ENCODE data around the gene KRTAP4-7.
"Not testable (repeated sequence)": the region's sequence is repeated elsewhere in the genome, so short reads cannot be mapped to it uniquely, and the experiment has no call there.

The KRTAP4-7 gene

GRCh38 chr17:41111151-41111885, 27.4 kb downstream of the KRTAP4-7 start:
- no peak overlapping the region for H3K4me2 ChIP-seq (ENCODE audit: low read length)
- no peaks in the 10 kb centered on the region for H4K20me1 ChIP-seq (ENCODE audit: insufficient read depth, low read length)
- no peak overlapping the region for H3K9ac ChIP-seq (ENCODE audit: low read length)
- H3K4me3 ChIP-seq (ENCODE audit: low read length), result no peak overlapping the region
- H3K4me1 ChIP-seq (ENCODE audit: low read length), result no peaks in the 10 kb centered on the region
- H3K79me2 ChIP-seq (ENCODE audit: low read length), result no peaks in the 10 kb centered on the region
- no peaks in the 10 kb centered on the region for H3K27me3 ChIP-seq (ENCODE audit: low read depth, low read length)
- no peak overlapping the region for H2AFZ ChIP-seq (ENCODE audit: low read depth, low read length)
- H3K36me3 ChIP-seq (replicated peaks; ENCODE audit: low read depth, low read length), result no peaks in the 10 kb centered on the region
- H3K27ac ChIP-seq (ENCODE audit: low read length), result no peak overlapping the region
- no peaks in the 10 kb centered on the region for H3K9me3 ChIP-seq (ENCODE audit: insufficient read depth, low read length)
- TF ChIP-seq EZH2phosphoT487 (IDR thresholded peaks at IDR 0.05; ENCODE audit: low read depth), result no peak
- TF ChIP-seq CTCF (IDR thresholded peaks at IDR 0.05; ENCODE audit: low read depth, low read length), result no peak

- no peak overlapping the region for H2AFZ ChIP-seq (ENCODE audit: low read depth, low read length)
- TF ChIP-seq CTCF (IDR thresholded peaks at IDR 0.05; ENCODE audit: low read depth, low read length) (no peak), EZH2phosphoT487 (IDR thresholded peaks at IDR 0.05; ENCODE audit: low read depth) (no peak)
- H3K9me3 ChIP-seq (ENCODE audit: insufficient read depth, low read length), result no peaks in the 10 kb centered on the region
- H3K79me2 ChIP-seq (ENCODE audit: low read length), result no peaks in the 10 kb centered on the region
- no peaks in the 10 kb centered on the region for H4K20me1 ChIP-seq (ENCODE audit: insufficient read depth, low read length)
- H3K4me3 ChIP-seq (ENCODE audit: low read length), result no peak overlapping the region
- H3K27me3 ChIP-seq (ENCODE audit: low read depth, low read length), result no peaks in the 10 kb centered on the region
- H3K9ac ChIP-seq (ENCODE audit: low read length), result no peak overlapping the region
- H3K27ac ChIP-seq (ENCODE audit: low read length), result no peak overlapping the region
- no peaks in the 10 kb centered on the region for H3K4me1 ChIP-seq (ENCODE audit: low read length)
- H3K4me2 ChIP-seq (ENCODE audit: low read length), result no peak overlapping the region
- H3K36me3 ChIP-seq (replicated peaks; ENCODE audit: low read depth, low read length), result no peaks in the 10 kb centered on the region
Measured at GRCh38 chr17:41116297-41116696, 32.3 kb downstream of the KRTAP4-7 start.

- not testable (repeated sequence) for H3K36me3 ChIP-seq (replicated peaks; ENCODE audit: low read depth, low read length); H3K27me3 ChIP-seq (ENCODE audit: low read depth, low read length); H3K9ac ChIP-seq (ENCODE audit: low read length); H3K27ac ChIP-seq (ENCODE audit: low read length); H3K4me2 ChIP-seq (ENCODE audit: low read length); H2AFZ ChIP-seq (ENCODE audit: low read depth, low read length); H4K20me1 ChIP-seq (ENCODE audit: insufficient read depth, low read length); H3K4me1 ChIP-seq (ENCODE audit: low read length); H3K9me3 ChIP-seq (ENCODE audit: insufficient read depth, low read length); H3K79me2 ChIP-seq (ENCODE audit: low read length); H3K4me3 ChIP-seq (ENCODE audit: low read length)
Measured at GRCh38 chr17:41117846-41118386, 34.0 kb downstream of the KRTAP4-7 start, which contains the start of gene KRTAP4-11. KRTAP4-11 (minus strand) TSS chr17:41118373; CDS start chr17:41118315, 58 bp downstream.

- H3K36me3 ChIP-seq (replicated peaks; ENCODE audit: low read depth, low read length), result no peaks in the 10 kb centered on the region
- TF ChIP-seq CTCF (IDR thresholded peaks at IDR 0.05; ENCODE audit: low read depth, low read length), result no peak
- no peak for TF ChIP-seq EZH2phosphoT487 (IDR thresholded peaks at IDR 0.05; ENCODE audit: low read depth)
- H3K4me3 ChIP-seq (ENCODE audit: low read length), result no peak overlapping the region
- no peaks in the 10 kb centered on the region for H3K9me3 ChIP-seq (ENCODE audit: insufficient read depth, low read length)
- H3K79me2 ChIP-seq (ENCODE audit: low read length), result no peaks in the 10 kb centered on the region
- no peak overlapping the region for H3K9ac ChIP-seq (ENCODE audit: low read length)
- no peaks in the 10 kb centered on the region for H3K4me1 ChIP-seq (ENCODE audit: low read length)
- H3K27me3 ChIP-seq (ENCODE audit: low read depth, low read length), result peaks cover 5% of the 10 kb centered on the region; the same call in 1 of the 2 replicates
- no peak overlapping the region for H3K27ac ChIP-seq (ENCODE audit: low read length)
- H3K4me2 ChIP-seq (ENCODE audit: low read length), result no peak overlapping the region
- no peak overlapping the region for H2AFZ ChIP-seq (ENCODE audit: low read depth, low read length)
- H4K20me1 ChIP-seq (ENCODE audit: insufficient read depth, low read length), result no peaks in the 10 kb centered on the region
Measured at GRCh38 chr17:41118721-41119120, 34.8 kb downstream of the KRTAP4-7 start.

GRCh38 chr17:41119696-41120690, 36.0 kb downstream of the KRTAP4-7 start:
- not testable (repeated sequence) for H3K79me2 ChIP-seq (ENCODE audit: low read length); H4K20me1 ChIP-seq (ENCODE audit: insufficient read depth, low read length); H3K9ac ChIP-seq (ENCODE audit: low read length); H3K27me3 ChIP-seq (ENCODE audit: low read depth, low read length); H3K4me1 ChIP-seq (ENCODE audit: low read length); H3K27ac ChIP-seq (ENCODE audit: low read length); H2AFZ ChIP-seq (ENCODE audit: low read depth, low read length); H3K4me2 ChIP-seq (ENCODE audit: low read length); H3K36me3 ChIP-seq (replicated peaks; ENCODE audit: low read depth, low read length); H3K4me3 ChIP-seq (ENCODE audit: low read length); H3K9me3 ChIP-seq (ENCODE audit: insufficient read depth, low read length)
